WTC11 (cell line): ENCODE measurements around the gene ZNF598. TPM values are rescaled to one million over a fixed set of nuclear protein-coding genes. Genes with fewer than 3 reads are reported as not detected.
A peak's percentile ranks its signal among the peaks of the same experiment; 100 is the strongest.

Experiments
- ATF2 ChIP-seq: sonication (generic); formaldehyde crosslinking; IDR thresholded peaks from 2 replicates; pipeline ENCODE4 v1.8.1; 2022; ENCODE audit warnings: low read depth, missing genetic modification reagents, borderline replicate concordance
- E2F5 ChIP-seq: sonication (generic); formaldehyde crosslinking; IDR thresholded peaks from 2 replicates; pipeline ENCODE4 v1.8.1; 2022; ENCODE audit warnings: mild to moderate bottlenecking, moderate library complexity, missing genetic modification reagents
- ELF4 ChIP-seq: sonication (generic); formaldehyde crosslinking; IDR thresholded peaks from 2 replicates; pipeline ENCODE4 v1.8.1; 2022; ENCODE audit warnings: low read depth, mild to moderate bottlenecking, moderate library complexity, missing genetic modification reagents
- ERG ChIP-seq: fragments of 250-450 bp; sonication (Bioruptor Pico); IDR thresholded peaks from 2 replicates; pipeline ENCODE4 v1.8.0; 2021; ENCODE audit warnings: mild to moderate bottlenecking
- ESRRA ChIP-seq: sonication (generic); formaldehyde crosslinking; IDR thresholded peaks from 2 replicates; pipeline ENCODE4 v1.8.1; 2022; ENCODE audit warnings: mild to moderate bottlenecking, missing genetic modification reagents, borderline replicate concordance
- MXD4 ChIP-seq: fragments of 250-450 bp; sonication (Bioruptor Pico); IDR thresholded peaks from 2 replicates; pipeline ENCODE4 v1.8.0; 2021; ENCODE audit warnings: mild to moderate bottlenecking, moderate library complexity, borderline replicate concordance
- MYBL2 ChIP-seq: sonication (generic); formaldehyde crosslinking; IDR thresholded peaks from 2 replicates; pipeline ENCODE4 v1.8.1; 2023; ENCODE audit warnings: mild to moderate bottlenecking, moderate library complexity, missing genetic modification reagents
- NFYB ChIP-seq: sonication (generic); formaldehyde crosslinking; conservative IDR thresholded peaks from 2 replicates; pipeline ENCODE4 v1.8.0; 2022; ENCODE audit warnings: low read depth, missing genetic modification reagents
- NR3C1 ChIP-seq: sonication (generic); formaldehyde crosslinking; conservative IDR thresholded peaks from 2 replicates; pipeline ENCODE4 v1.8.1; 2023; ENCODE audit warnings: low read depth, mild to moderate bottlenecking, missing genetic modification reagents
- RORB ChIP-seq: fragments of 250-450 bp; sonication (Bioruptor Pico); IDR thresholded peaks from 2 replicates; pipeline ENCODE4 v1.9.0; 2021; ENCODE audit warnings: mild to moderate bottlenecking
- SP1 ChIP-seq: sonication (generic); formaldehyde crosslinking; conservative IDR thresholded peaks from 2 replicates; pipeline ENCODE4 v1.8.1; 2022; ENCODE audit warnings: missing genetic modification reagents
- TEAD4 ChIP-seq: sonication (generic); formaldehyde crosslinking; IDR thresholded peaks from 2 replicates; pipeline ENCODE4 v1.8.0; 2022; ENCODE audit warnings: mild to moderate bottlenecking, missing genetic modification reagents
- TP53 ChIP-seq: sonication (generic); formaldehyde crosslinking; IDR thresholded peaks from 2 replicates; pipeline ENCODE4 v1.8.1; 2023; ENCODE audit warnings: mild to moderate bottlenecking, missing genetic modification reagents
- ZNF317 ChIP-seq: sonication (generic); formaldehyde crosslinking; IDR thresholded peaks from 2 replicates; pipeline ENCODE4 v1.8.1; 2023; ENCODE audit warnings: low read depth, mild to moderate bottlenecking, moderate library complexity, missing genetic modification reagents, borderline replicate concordance
- ZSCAN18 ChIP-seq: fragments of 250-450 bp; sonication (Bioruptor Pico); IDR thresholded peaks from 2 replicates; pipeline ENCODE4 v2.1.2; 2022; ENCODE audit warnings: mild to moderate bottlenecking, moderate library complexity
- total RNA-seq: library from RNA; stranded (reverse); gene quantifications from 3 replicates; pipeline ENCODE4 v1.2.3, GENCODE V29; 2021
- TF ChIP-seq, protein P1 (sequence below): sonication (generic); formaldehyde crosslinking; IDR thresholded peaks from 2 replicates; pipeline ENCODE4 v1.8.1; 2023; ENCODE audit warnings: mild to moderate bottlenecking, moderate library complexity, missing genetic modification reagents
- TF ChIP-seq, protein P2 (sequence below): sonication (generic); formaldehyde crosslinking; IDR thresholded peaks from 2 replicates; pipeline ENCODE4 v1.8.0; 2022; ENCODE audit warnings: mild to moderate bottlenecking, missing genetic modification reagents
- TF ChIP-seq, protein P3 (sequence below): sonication (generic); formaldehyde crosslinking; IDR thresholded peaks from 2 replicates; pipeline ENCODE4 v1.8.0; 2023; ENCODE audit warnings: mild to moderate bottlenecking, missing genetic modification reagents

The ZNF598 gene
- total RNA-seq, 1 experiment from 2014 or later, result 66.4 TPM

DNA sequence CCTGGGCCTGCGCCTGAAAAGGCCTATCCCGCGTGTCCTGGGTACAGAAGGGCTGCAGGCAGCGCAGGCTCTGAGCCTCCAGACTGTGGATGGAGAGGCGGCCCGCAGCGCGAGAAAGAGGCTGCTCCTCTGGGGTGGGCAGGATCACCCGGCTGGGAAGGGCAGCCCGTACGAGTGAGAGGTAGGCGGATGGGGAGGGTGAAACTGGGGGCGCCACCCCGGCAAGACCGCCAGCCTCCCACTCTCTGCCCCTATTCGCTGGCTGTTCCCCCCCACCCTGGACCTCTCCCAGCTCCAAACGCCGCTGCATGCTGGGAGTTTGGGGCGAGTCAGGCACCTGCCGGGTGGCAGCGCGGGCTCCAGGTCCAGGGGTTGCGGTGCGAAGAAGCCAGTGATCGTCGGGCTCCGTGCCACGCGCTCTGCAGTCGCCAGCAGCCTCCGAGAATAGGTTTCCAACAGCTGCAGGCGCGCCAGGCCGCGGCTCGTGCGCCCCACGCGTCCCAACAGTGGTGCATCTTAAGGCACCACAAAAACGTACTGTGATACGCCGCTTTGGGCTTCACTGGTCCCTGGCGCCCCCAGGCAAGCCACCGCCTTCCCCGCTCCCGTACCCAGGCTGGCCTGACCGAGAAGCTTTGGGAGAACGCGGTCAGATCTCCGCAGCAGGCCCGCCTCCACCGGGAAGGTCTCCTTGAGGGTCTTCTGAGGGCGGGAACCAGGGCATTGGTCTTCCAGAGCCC is 29.4 kb downstream of the ZNF598 start (continued):
- no peak for TF ChIP-seq ZNF317
- no peak for TF ChIP-seq RORB (CRISPR knock-in tag)
- no peak for TF ChIP-seq E2F5 (CRISPR knock-in tag)
- TF ChIP-seq, protein P1, sequence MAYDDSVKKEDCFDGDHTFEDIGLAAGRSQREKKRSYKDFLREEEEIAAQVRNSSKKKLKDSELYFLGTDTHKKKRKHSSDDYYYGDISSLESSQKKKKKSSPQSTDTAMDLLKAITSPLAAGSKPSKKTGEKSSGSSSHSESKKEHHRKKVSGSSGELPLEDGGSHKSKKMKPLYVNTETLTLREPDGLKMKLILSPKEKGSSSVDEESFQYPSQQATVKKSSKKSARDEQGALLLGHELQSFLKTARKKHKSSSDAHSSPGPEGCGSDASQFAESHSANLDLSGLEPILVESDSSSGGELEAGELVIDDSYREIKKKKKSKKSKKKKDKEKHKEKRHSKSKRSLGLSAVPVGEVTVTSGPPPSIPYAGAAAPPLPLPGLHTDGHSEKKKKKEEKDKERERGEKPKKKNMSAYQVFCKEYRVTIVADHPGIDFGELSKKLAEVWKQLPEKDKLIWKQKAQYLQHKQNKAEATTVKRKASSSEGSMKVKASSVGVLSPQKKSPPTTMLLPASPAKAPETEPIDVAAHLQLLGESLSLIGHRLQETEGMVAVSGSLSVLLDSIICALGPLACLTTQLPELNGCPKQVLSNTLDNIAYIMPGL (CRISPR knock-in tag), result no peak; the same call in 1 of the 2 replicates
- TF ChIP-seq MXD4 (CRISPR knock-in tag), result no peak
- TF ChIP-seq ELF4 (CRISPR knock-in tag), result no peak
- TF ChIP-seq, protein P2, sequence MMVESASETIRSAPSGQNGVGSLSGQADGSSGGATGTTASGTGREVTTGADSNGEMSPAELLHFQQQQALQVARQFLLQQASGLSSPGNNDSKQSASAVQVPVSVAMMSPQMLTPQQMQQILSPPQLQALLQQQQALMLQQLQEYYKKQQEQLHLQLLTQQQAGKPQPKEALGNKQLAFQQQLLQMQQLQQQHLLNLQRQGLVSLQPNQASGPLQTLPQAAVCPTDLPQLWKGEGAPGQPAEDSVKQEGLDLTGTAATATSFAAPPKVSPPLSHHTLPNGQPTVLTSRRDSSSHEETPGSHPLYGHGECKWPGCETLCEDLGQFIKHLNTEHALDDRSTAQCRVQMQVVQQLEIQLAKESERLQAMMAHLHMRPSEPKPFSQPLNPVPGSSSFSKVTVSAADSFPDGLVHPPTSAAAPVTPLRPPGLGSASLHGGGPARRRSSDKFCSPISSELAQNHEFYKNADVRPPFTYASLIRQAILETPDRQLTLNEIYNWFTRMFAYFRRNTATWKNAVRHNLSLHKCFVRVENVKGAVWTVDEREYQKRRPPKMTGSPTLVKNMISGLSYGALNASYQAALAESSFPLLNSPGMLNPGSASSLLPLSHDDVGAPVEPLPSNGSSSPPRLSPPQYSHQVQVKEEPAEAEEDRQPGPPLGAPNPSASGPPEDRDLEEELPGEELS (CRISPR knock-in tag), result peak; percentile 62; the same call in 1 of the 2 replicates
- TF ChIP-seq NFYB (CRISPR knock-in tag), result no peak; the same call in 1 of the 2 replicates
- TF ChIP-seq, protein P3, sequence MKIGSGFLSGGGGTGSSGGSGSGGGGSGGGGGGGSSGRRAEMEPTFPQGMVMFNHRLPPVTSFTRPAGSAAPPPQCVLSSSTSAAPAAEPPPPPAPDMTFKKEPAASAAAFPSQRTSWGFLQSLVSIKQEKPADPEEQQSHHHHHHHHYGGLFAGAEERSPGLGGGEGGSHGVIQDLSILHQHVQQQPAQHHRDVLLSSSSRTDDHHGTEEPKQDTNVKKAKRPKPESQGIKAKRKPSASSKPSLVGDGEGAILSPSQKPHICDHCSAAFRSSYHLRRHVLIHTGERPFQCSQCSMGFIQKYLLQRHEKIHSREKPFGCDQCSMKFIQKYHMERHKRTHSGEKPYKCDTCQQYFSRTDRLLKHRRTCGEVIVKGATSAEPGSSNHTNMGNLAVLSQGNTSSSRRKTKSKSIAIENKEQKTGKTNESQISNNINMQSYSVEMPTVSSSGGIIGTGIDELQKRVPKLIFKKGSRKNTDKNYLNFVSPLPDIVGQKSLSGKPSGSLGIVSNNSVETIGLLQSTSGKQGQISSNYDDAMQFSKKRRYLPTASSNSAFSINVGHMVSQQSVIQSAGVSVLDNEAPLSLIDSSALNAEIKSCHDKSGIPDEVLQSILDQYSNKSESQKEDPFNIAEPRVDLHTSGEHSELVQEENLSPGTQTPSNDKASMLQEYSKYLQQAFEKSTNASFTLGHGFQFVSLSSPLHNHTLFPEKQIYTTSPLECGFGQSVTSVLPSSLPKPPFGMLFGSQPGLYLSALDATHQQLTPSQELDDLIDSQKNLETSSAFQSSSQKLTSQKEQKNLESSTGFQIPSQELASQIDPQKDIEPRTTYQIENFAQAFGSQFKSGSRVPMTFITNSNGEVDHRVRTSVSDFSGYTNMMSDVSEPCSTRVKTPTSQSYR (CRISPR knock-in tag), result 0 out of 2 replicates have a peak, but pooled peaks have one; percentile 38
- peak; percentile 57; the same call in 1 of the 2 replicates for TF ChIP-seq MYBL2 (CRISPR knock-in tag)
- TF ChIP-seq NR3C1, result no peak
- no peak for TF ChIP-seq TP53 (CRISPR knock-in tag)
- no peak for TF ChIP-seq ESRRA (CRISPR knock-in tag)
- TF ChIP-seq ATF2 (CRISPR knock-in tag), result no peak
- TF ChIP-seq TEAD4 (CRISPR knock-in tag), result no peak
- no peak for TF ChIP-seq ERG (CRISPR knock-in tag)
- no peak for TF ChIP-seq ZSCAN18 (CRISPR knock-in tag)
- TF ChIP-seq SP1 (CRISPR knock-in tag), result 0 out of 2 replicates have a peak, but pooled peaks have one; percentile 4
